NCI-H2029 (cell line): Measurements from ENCODE around the gene DYNLT3.

Experiments
- DNase-seq: peaks from one replicate; lab custom pipeline; 2025; lab: John Stamatoyannopoulos, UW

DYNLT3 gene

GRCh38 chrX:37844622-37845021, 2.7 kb downstream of the DYNLT3 start:
- no peak for DNase-seq

GRCh38 chrX:37840931-37841330, 6.4 kb downstream of the DYNLT3 start:
- DNase-seq = no peak

GRCh38 chrX:37834937-37835336, 12.4 kb downstream of the DYNLT3 start:
- DNase-seq = no peak

GRCh38 chrX:37830371-37830770, 17.0 kb downstream of the DYNLT3 start:
- DNase-seq = no peak

GRCh38 chrX:37829721-37830120, 17.6 kb downstream of the DYNLT3 start:
- DNase-seq = no peak

- DNase-seq = peak; percentile 3
Observed at GRCh38 chrX:37825215-37825842, 22.0 kb downstream of the DYNLT3 start.

GRCh38 chrX:37824491-37825214, 22.7 kb downstream of the DYNLT3 start:
- DNase-seq = peak; percentile 4

- DNase-seq = no peak
Observed at GRCh38 chrX:37820646-37821045, 26.7 kb downstream of the DYNLT3 start.

GRCh38 chrX:37818031-37818430, 29.3 kb downstream of the DYNLT3 start:
- DNase-seq = no peak

GRCh38 chrX:37817579-37817978, 29.8 kb downstream of the DYNLT3 start:
- no peak for DNase-seq

GRCh38 chrX:37817176-37817575, 30.2 kb downstream of the DYNLT3 start:
- no peak for DNase-seq

- DNase-seq = no peak
Observed at GRCh38 chrX:37816766-37817165, 30.6 kb downstream of the DYNLT3 start.

- DNase-seq = no peak
Observed at GRCh38 chrX:37815366-37815765, 32.0 kb downstream of the DYNLT3 start.

GRCh38 chrX:37813570-37813969, 33.8 kb downstream of the DYNLT3 start:
- no peak for DNase-seq

GRCh38 chrX:37812110-37812509, 35.3 kb downstream of the DYNLT3 start:
- DNase-seq = no peak

- DNase-seq = no peak
Observed at GRCh38 chrX:37809970-37810369, 37.4 kb downstream of the DYNLT3 start.

- DNase-seq = no peak
Observed at GRCh38 chrX:37803057-37803456, 44.3 kb downstream of the DYNLT3 start.

- no peak for DNase-seq
Observed at GRCh38 chrX:37802028-37802427, 45.3 kb downstream of the DYNLT3 start.

GRCh38 chrX:37800717-37801116, 46.7 kb downstream of the DYNLT3 start:
- DNase-seq = no peak

- no peak for DNase-seq
Observed at GRCh38 chrX:37799936-37800335, 47.4 kb downstream of the DYNLT3 start.

- DNase-seq = no peak
Observed at GRCh38 chrX:37796805-37797204, 50.6 kb downstream of the DYNLT3 start.

GRCh38 chrX:37796310-37796709, 51.1 kb downstream of the DYNLT3 start:
- DNase-seq = no peak
